Heart right ventricle (tissue), 16 donors: ENCODE data around the gene C12orf42. TPM values are rescaled to one million over a fixed set of nuclear protein-coding genes. Genes with fewer than 3 reads are reported as not detected.

Experiments
- ATAC-seq, 8 donors: fragments of 200-7000 bp; cut with Tn5 transposase; one replicate each; pipeline ENCODE4 v1.9.1; 2020; ENCODE audit warnings: mild to moderate bottlenecking in 8 of 8, moderate library complexity in 8 of 8, moderate number of reproducible peaks in 1 of 8
- DNase-seq, 2 donors: peaks; one replicate each; pipeline ENCODE4 v3.0.0-alpha.2; 2020
- H3K27ac ChIP-seq, 10 donors: fragments of 200-600 bp; sonication (generic) in 2 of 10; one replicate each; pipeline versions ENCODE4 v1.5.0 to v1.8.0; 2020 to 2022; ENCODE audit warnings: mild to moderate bottlenecking in 3 of 10
- H3K27me3 ChIP-seq, 7 donors: fragments of 200-600 bp; one replicate each; pipeline ENCODE4 v1.8.0; 2021 to 2022; ENCODE audit warnings: mild to moderate bottlenecking in 2 of 7
- H3K36me3 ChIP-seq, 9 donors: fragments of 200-600 bp; sonication (generic) in 1 of 9; one replicate each; pipeline versions ENCODE4 v1.5.0 to v1.8.0; 2020 to 2022; ENCODE audit warnings: mild to moderate bottlenecking in 2 of 9
- H3K4me1 ChIP-seq, 9 donors: fragments of 200-600 bp; sonication (generic) in 1 of 9; one replicate each; pipeline versions ENCODE4 v1.5.0 to v1.8.0; 2020 to 2022; ENCODE audit warnings: mild to moderate bottlenecking in 4 of 9
- H3K4me3 ChIP-seq, 10 donors: fragments of 200-600 bp; sonication (generic) in 2 of 10; one replicate each; pipeline versions ENCODE4 v1.5.0 to v1.8.0; 2020 to 2022; ENCODE audit warnings: mild to moderate bottlenecking in 7 of 10, moderate library complexity in 2 of 10
- H3K9me3 ChIP-seq, 11 donors: fragments of 200-600 bp in 10 of 11; sonication (generic) in 2 of 11; one replicate each; pipeline versions ENCODE4 v1.5.0 to v1.8.0; 2013 to 2022; ENCODE audit warnings: mild to moderate bottlenecking in 2 of 11, control low read depth in 1 of 11, moderate library complexity in 1 of 11
- CTCF ChIP-seq, 9 donors: fragments of 200-600 bp; sonication (generic) in 2 of 9; IDR thresholded peaks; one replicate each; pipeline versions ENCODE4 v1.5.0 to v1.8.0; 2021 to 2022; ENCODE audit warnings: antibody characterized with exemption in 9 of 9, mild to moderate bottlenecking in 5 of 9, moderate library complexity in 1 of 9
- WGBS, 2 donors: extraction: QIAGEN DNeasy Blood & Tissue Kit; methylation state at CpG; one replicate each; pipeline ENCODE4 v1.1.7; 2013; ENCODE audit warnings: inconsistent platforms in 1 of 2; 5-methylcytosine and 5-hydroxymethylcytosine counted together
- intact Hi-C, 10 donors: fragments of 100-400 bp; cut with DNase I; formaldehyde crosslinking; loops; one replicate each; pipeline versions ENCODE4 v1.11.1 to v1.14.2; 2022
- polyA plus RNA-seq, 2 donors: library from polyadenylated mRNA; stranded (reverse); fragments of 200-250 nt; gene quantifications; one replicate each; pipeline ENCODE4 v1.2.3, GENCODE V29; 2013
- total RNA-seq, 10 donors: library from RNA; stranded (reverse); fragmentation: NEBNext Ultra II Directional in 3 of 10; extraction: Animal tissue kit (Norgen Biotek cat#: 25700) in 3 of 10; gene quantifications; one replicate each; pipeline versions ENCODE4 v1.2.1 to v1.2.4, GENCODE V29; 2021 to 2023
- donor health status: Arrhythmogenic right ventricular cardiomyopathy.
- donor health status: ischemic (EF 13 %, LVEDD 7.1; RV severe dilation, severe dysfunction).
- donor health status: healthy with polysubstance abuse.
- donor health status: DM: no; HTN: yes; CAD: no.
- donor health status: DM: no; HTN: no; CAD: no.
- donor health status: ischemic (EF 25% LVEDD 6.9; RV normal size, moderate dysfunction).
- donor health status: ischemic (EF 25% LVEDD 5.7; RV mildly dilated, moderate dysfunction).
- donor health status: healthy.
- donor health status: DM: yes; HTN: yes; CAD: no.
- donor health status: Ischemic cardiomyopathy.
- donor health status: ischemic (EF 35%, LVEDD 5.7; RV mildly dilated, moderate dysfunction).
- donor health status: nonischemic (EF 11% LVEDD 7.7; RV severe dilation, severe dysfunction).
- donor health status: DM: yes; HTN: yes; CAD: no.
- donor health status: PGD.
- donor health status: ischemic (EF 29% LVEDD 5.4; RV normal size, mild dysfunction).
- donor health status: nonischemic (EF 23%, LVEDD 6.1; RV moderate dilation, normal function).

C12orf42 gene
- total and polyA plus RNA-seq, 12 donors = 0.21 TPM; not detected in 11

GRCh38 chr12:103401421-103401820 is 94.3 kb downstream of the C12orf42 start:
- Histone ChIP-seq H3K27ac (no peak overlapping the region), H3K4me3 (no peak overlapping the region), H3K9me3 (no peaks in the 10 kb centered on the region), H3K4me1 (no peaks in the 10 kb centered on the region), H3K36me3 (no peaks in the 10 kb centered on the region), H3K27me3 (no peaks in the 10 kb centered on the region)
- intact Hi-C loops = no loop called here
- WGBS, 2 donors = 69 to 78% methylated on average over 3 of the region's 3 CpGs
- TF ChIP-seq CTCF (IDR thresholded peaks at IDR 0.05) = no peak
- no peak for DNase-seq
- ATAC-seq = no peak

- no peaks in the 10 kb centered on the region for H3K36me3 ChIP-seq
- no peaks in the 10 kb centered on the region for H3K27me3 ChIP-seq
- H3K4me3 ChIP-seq = no peak overlapping the region
- H3K9me3 ChIP-seq = no peaks in the 10 kb centered on the region
- DNase-seq (no peak), ATAC-seq (peak in 2 of 8 donors; percentile 46 to 62)
- no peak overlapping the region for H3K27ac ChIP-seq
- intact Hi-C loops = no loop called here
- TF ChIP-seq CTCF (IDR thresholded peaks at IDR 0.05) = no peak
- 75 to 83% methylated on average over 1 of the region's 1 CpG for WGBS, 2 donors
- no peaks in the 10 kb centered on the region for H3K4me1 ChIP-seq
Measured at GRCh38 chr12:103399986-103400385, 95.8 kb downstream of the C12orf42 start.

GRCh38 chr12:103397536-103397935 is 98.2 kb downstream of the C12orf42 start:
- no peak for TF ChIP-seq CTCF (IDR thresholded peaks at IDR 0.05)
- no peak for DNase-seq
- no peak overlapping the region for H3K27ac ChIP-seq
- 0 to 38% methylated on average over 1 of the region's 1 CpG for WGBS, 2 donors
- H3K4me1 ChIP-seq = no peaks in the 10 kb centered on the region
- H3K36me3 ChIP-seq = no peaks in the 10 kb centered on the region
- no peak overlapping the region for H3K4me3 ChIP-seq
- H3K9me3 ChIP-seq = peaks cover 0 to 4% (median 0%) of the 10 kb centered on the region in 11 donors
- H3K27me3 ChIP-seq = no peaks in the 10 kb centered on the region
- intact Hi-C loops = no loop called here
- ATAC-seq = no peak

GRCh38 chr12:103392722-103393121 is 103.0 kb downstream of the C12orf42 start:
- ATAC-seq (no peak), DNase-seq (no peak)
- H3K4me1 ChIP-seq = no peaks in the 10 kb centered on the region
- no peaks in the 10 kb centered on the region for H3K36me3 ChIP-seq
- 61 to 63% methylated on average over 1 of the region's 1 CpG for WGBS, 2 donors
- no peak overlapping the region for H3K4me3 ChIP-seq
- no peaks in the 10 kb centered on the region for H3K27me3 ChIP-seq
- TF ChIP-seq CTCF (IDR thresholded peaks at IDR 0.05) = no peak
- H3K27ac ChIP-seq = no peak overlapping the region
- peaks cover 0 to 19% (median 8%) of the 10 kb centered on the region in 11 donors for H3K9me3 ChIP-seq
- intact Hi-C loops = no loop called here
